Left lung (tissue), 10 donors: ENCODE results near the gene HAPLN1. TPM values are rescaled to one million over a fixed set of nuclear protein-coding genes. Genes with fewer than 3 reads are reported as not detected.

Experiments
- ATAC-seq: fragments of 200-7000 bp; cut with Tn5 transposase; one replicate; pipeline ENCODE4 v1.9.1; 2020; ENCODE audit warnings: moderate library complexity
- DNase-seq, 4 donors: peaks; one replicate each; pipeline ENCODE4 v3.0.0-alpha.2; 2013 to 2020
- H3K27ac ChIP-seq, 2 donors: fragments of 200-600 bp; sonication (generic) in 1 of 2; one replicate each; pipeline versions ENCODE4 v1.5.0 to v1.8.0; 2020 to 2021
- H3K27me3 ChIP-seq, 2 donors: fragments of 200-600 bp; sonication (generic) in 1 of 2; one replicate each; pipeline versions ENCODE4 v1.5.0 to v1.8.0; 2020 to 2021
- H3K36me3 ChIP-seq, 2 donors: fragments of 200-600 bp; sonication (generic) in 1 of 2; one replicate each; pipeline versions ENCODE4 v1.5.0 to v1.8.0; 2020 to 2021
- H3K4me1 ChIP-seq, 2 donors: fragments of 200-600 bp; one replicate each; pipeline ENCODE4 v1.8.0; 2021
- H3K4me3 ChIP-seq, 2 donors: fragments of 200-600 bp; sonication (generic) in 1 of 2; one replicate each; pipeline versions ENCODE4 v1.5.0 to v1.8.0; 2020 to 2021; ENCODE audit warnings: mild to moderate bottlenecking in 1 of 2
- H3K9me3 ChIP-seq, 2 donors: fragments of 200-600 bp; sonication (generic) in 1 of 2; one replicate each; pipeline versions ENCODE4 v1.5.0 to v1.8.0; 2020 to 2021
- CTCF ChIP-seq, 2 donors: fragments of 200-600 bp; sonication (generic) in 1 of 2; IDR thresholded peaks; one replicate each; pipeline versions ENCODE4 v1.5.0 to v1.8.0; 2021; ENCODE audit warnings: antibody characterized with exemption in 2 of 2
- intact Hi-C, 2 donors: fragments of 100-400 bp; cut with DNase I; formaldehyde crosslinking; loops; one replicate each; pipeline versions ENCODE4 v1.11.2 to v1.14.2; 2022
- polyA plus RNA-seq, 6 donors: library from polyadenylated mRNA; unstranded; fragments of 120-200 nt; gene quantifications; one replicate each; pipeline ENCODE4 v1.2.1, GENCODE V29; 2013; ENCODE audit not compliant: insufficient read length in 6 of 6
- total RNA-seq, 2 donors: library from RNA; stranded (reverse); fragmentation: NEBNext Ultra II Directional; extraction: Animal tissue kit (Norgen Biotek cat#: 25700); gene quantifications; one replicate each; pipeline ENCODE4 v1.2.1, GENCODE V29; 2021
- donor health status: DM: no; HTN: yes; CAD: no.
- donor health status: DM: no; HTN: no; CAD: no.

HAPLN1 gene
- total and polyA plus RNA-seq, 8 donors: 0.05 to 3.7 (median 1.8) TPM

DNA sequence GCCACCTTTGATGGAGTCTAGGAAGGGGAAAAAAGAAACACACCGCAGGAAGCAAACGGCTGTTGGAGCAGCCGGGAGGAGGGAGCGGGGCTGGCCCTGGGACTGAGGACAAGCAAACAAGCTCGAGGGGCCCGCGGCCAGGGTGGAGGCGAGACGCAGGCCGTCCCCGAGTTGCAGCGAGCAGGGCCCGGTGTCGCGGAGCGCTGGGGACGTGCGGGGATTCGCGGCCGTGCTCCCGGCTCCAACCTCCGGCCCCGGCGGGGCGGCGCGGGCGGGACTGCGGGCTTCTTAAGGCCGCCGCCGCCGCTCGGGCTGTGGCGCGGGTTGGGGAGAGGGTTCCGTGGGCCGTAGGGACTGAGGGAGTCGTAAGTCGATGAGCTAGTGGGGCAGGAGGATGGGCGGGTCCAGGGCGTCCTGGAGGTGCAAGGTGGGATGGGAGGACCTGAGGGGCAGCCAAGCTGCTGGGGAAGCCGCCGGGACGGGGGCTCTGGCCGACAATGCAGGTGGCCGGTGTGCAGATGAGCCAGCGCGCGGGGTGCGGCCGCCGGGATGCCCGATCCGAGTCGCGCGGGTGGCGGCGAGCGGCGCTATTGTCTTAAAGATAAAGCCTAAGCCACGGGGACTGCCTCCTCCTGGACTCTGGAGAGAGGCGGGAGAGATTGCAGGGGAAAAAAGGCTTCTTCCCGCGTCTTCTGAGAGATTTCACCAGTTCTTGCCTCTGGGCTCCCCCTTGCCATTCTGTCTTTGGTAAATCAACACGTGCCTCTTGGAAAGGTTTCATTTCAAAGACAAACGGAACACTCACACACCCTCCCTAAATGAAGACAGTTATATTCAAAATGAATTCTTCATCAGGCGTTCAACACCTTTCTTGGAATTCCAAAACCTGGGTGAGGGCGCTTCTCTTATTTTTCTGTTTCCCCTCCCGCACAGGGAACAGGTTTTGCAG is 1.6 kb upstream of the HAPLN1 start:
- Histone ChIP-seq H3K4me3 (peak overlapping the region; percentile 43 to 48), H3K36me3 (no peaks in the 10 kb centered on the region), H3K27me3 (peaks cover 0 to 49% of the 10 kb centered on the region in 2 donors), H3K4me1 (peaks cover 0 to 4% of the 10 kb centered on the region in 2 donors), H3K27ac (no peak overlapping the region), H3K9me3 (no peaks in the 10 kb centered on the region)
- no peak for TF ChIP-seq CTCF (IDR thresholded peaks at IDR 0.05)
- ATAC-seq (peak; percentile 93), DNase-seq (peak; percentile 62 to 83 (median 72))
- intact Hi-C loops: no loop called here

DNA sequence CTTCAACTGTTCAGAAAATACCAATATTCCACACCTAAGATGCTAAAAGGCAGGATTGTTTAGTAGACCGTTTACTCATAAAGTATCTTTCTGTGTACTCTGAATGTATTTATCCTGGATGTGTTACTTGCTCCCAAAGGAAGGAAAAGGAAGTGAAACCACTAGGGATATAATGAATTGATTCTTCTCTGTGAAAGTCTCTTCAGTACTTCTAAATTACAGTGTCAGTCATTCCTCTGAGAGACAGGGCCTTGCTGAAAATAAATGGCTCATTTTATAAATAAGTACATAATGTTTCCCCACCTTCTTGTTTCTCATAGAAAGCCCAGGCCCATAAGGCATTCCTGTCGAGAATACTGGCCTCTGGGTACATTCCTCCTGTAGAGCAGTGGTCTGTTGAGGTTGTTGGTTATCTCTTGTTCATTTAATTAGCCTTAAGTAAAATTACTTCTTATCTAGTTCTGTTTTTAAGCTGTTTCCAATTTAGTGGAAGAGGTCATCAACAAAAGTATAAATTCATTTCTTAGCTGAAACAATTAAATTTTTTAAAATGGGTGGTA is 1.6 kb downstream of the HAPLN1 start:
- intact Hi-C loops: no loop called here
- no peak for TF ChIP-seq CTCF (IDR thresholded peaks at IDR 0.05)
- H3K4me1 ChIP-seq: peaks cover 0 to 4% of the 10 kb centered on the region in 2 donors

DNA sequence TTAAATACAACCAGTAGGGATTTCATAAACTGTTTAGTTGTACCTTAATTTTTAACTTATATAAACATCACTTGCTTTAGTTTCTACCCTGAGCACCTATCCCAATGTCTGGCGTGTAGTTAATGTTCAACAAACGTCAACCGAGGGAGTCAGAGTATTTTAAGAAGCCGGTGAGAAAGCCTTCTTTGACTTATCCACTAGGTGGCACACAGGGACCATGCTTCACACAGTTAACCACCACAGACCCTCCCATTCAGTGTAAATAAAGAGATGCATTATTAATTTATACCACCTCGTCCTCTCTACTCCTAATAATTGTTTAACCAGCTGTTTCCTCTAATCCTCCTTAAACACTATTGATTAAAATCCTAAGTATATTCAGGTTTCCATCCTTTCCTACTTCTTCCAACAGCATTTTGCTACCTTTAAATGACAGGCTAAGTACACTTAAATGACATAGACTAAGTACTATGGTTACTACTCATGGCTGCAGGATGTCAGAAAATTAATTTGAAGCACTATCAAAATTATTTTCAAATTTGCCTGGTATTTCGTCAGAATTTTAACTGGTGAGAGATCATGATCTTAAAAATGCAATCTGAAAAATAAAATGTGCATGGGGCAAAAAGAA is 2.3 kb downstream of the HAPLN1 start:
- ATAC-seq (peak; percentile 79), DNase-seq (peak in 2 of 4 donors; percentile 49 to 77)
- intact Hi-C loops: no loop called here
- Histone ChIP-seq H3K4me1 (peaks cover 0 to 4% of the 10 kb centered on the region in 2 donors), H3K9me3 (no peaks in the 10 kb centered on the region), H3K4me3 (no peak overlapping the region), H3K27ac (no peak overlapping the region), H3K27me3 (peaks cover 0 to 40% of the 10 kb centered on the region in 2 donors), H3K36me3 (no peaks in the 10 kb centered on the region)
- TF ChIP-seq CTCF (IDR thresholded peaks at IDR 0.05): peak; percentile 62 to 72

More for the DNA sequence above, 1.6 kb downstream of the HAPLN1 start:
- H3K27me3 ChIP-seq: peaks cover 0 to 48% of the 10 kb centered on the region in 2 donors
- H3K4me3 ChIP-seq: no peak overlapping the region
- H3K36me3 ChIP-seq: no peaks in the 10 kb centered on the region
- ATAC-seq (no peak), DNase-seq (no peak)
- H3K27ac ChIP-seq: no peak overlapping the region
- no peaks in the 10 kb centered on the region for H3K9me3 ChIP-seq

DNA sequence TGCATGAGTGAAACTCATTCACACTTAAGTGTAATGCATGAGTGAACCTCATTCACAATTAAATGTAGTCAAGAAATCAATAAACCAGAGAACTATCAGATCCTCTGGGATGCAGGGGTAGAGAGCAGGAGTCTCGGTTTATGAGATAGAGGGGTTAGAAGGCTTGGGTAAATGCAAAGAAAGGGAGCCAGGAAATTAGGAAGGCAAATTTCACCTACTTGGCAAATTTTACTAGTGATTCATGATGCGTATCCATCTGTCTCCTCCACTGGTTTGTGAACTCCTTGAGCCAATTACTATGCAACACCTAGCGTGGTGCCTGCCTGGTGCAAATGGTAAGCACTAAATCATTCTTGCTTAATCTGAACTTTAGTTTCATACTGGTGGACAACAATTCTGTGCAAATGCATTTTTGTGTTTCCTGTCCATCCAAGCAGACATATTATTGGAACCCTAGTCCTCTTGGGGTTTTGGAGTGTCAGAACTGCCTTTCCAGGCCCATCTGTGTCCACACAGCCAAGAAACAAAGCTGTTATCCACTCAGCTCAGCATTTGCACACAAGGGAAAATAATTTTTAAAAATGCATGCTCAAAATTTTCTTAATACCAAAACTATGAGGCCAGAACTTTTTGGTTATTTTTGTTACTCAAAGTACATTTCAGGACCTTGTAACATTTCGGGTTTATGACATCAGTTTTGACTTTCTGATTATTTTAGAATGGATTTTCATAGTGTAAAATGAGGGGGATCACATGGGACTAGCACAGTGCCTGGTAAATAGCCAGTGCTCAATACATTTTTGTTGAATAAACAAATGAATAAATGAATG is 5.2 kb downstream of the HAPLN1 start:
- Histone ChIP-seq H3K27me3 (peaks cover 2 to 12% of the 10 kb centered on the region in 2 donors), H3K27ac (no peak overlapping the region), H3K4me1 (no peaks in the 10 kb centered on the region), H3K9me3 (no peaks in the 10 kb centered on the region), H3K36me3 (no peaks in the 10 kb centered on the region), H3K4me3 (no peak overlapping the region)
- DNase-seq (no peak), ATAC-seq (no peak)
- TF ChIP-seq CTCF (IDR thresholded peaks at IDR 0.05): no peak
- intact Hi-C loops: no loop called here
